ENCODE data around the gene DMWD. TPM values are rescaled to one million over a fixed set of nuclear protein-coding genes. Genes with fewer than 3 reads are reported as not detected.

DMWD gene
- total RNA-seq, 4 donors from 2014 or later: 20.0 to 31.0 (median 28.0) TPM

DNA sequence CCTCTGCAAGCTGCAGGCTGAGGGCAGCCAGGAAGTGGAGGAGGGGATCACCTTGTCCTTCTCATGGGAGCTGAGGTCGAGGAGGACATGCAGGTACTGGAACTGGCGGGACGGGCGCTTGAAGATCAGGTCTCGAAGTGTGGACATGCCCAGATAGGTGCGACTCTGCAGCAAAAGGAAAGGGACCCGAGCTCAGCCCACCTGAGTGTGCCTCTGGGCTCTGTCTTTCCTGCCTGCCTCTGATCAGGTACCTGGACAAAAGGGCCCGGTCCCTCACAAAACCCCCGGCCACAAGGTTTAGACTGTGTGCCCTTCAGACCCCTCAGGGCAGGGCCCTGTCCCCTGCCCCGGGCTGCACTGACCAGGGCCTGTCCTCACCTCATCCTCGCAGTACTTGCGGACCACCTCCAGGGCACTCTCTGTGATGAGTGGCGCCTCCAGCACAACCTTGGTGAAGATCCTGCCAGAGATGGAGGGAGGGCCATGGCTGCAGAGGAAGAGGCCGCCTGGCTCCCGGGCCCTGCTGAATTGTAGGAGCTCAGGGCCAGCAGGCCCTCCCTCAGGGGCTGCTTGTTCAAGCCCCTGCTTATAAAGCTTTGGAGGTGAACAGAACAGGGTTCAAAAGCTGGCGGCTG lies 34.9 kb upstream of the DMWD start:
- no peak overlapping the region for H3K4me3 ChIP-seq (ENCODE audit: low read depth, poor library complexity, severe bottlenecking)
- intact Hi-C loops (cut with DNase I; ENCODE audit: low total_unique reads): no loop called here
- 91 to 93% methylated on average over 16 of the region's 16 CpGs for WGBS, 2 donors
- no peak for TF ChIP-seq POLR2A (IDR thresholded peaks at IDR 0.05)
- TF ChIP-seq, protein P1, sequence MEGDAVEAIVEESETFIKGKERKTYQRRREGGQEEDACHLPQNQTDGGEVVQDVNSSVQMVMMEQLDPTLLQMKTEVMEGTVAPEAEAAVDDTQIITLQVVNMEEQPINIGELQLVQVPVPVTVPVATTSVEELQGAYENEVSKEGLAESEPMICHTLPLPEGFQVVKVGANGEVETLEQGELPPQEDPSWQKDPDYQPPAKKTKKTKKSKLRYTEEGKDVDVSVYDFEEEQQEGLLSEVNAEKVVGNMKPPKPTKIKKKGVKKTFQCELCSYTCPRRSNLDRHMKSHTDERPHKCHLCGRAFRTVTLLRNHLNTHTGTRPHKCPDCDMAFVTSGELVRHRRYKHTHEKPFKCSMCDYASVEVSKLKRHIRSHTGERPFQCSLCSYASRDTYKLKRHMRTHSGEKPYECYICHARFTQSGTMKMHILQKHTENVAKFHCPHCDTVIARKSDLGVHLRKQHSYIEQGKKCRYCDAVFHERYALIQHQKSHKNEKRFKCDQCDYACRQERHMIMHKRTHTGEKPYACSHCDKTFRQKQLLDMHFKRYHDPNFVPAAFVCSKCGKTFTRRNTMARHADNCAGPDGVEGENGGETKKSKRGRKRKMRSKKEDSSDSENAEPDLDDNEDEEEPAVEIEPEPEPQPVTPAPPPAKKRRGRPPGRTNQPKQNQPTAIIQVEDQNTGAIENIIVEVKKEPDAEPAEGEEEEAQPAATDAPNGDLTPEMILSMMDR (IDR thresholded peaks at IDR 0.05): no peak
- no peak for DNase-seq (ENCODE audit: low spot score in 2 of 2)

DNA sequence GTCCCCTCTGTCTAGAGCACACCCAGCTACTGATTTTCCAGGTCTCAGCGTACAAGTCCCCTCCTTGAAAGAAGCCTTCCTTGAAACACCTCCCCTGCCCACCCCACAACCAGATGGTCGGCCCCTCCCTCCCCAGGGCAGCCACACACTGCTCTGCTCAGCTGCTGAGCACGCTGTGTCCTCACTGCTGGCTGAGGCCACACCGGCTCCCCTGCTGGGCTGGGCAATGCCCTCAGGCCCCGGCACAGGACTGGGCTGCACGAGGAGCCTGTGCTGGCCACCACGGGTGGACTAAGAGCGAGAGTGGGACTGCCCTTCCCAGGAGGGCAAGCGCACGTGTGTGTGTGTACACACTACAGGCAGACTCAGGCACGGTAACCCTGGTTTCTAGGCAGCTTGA lies 34.3 kb upstream of the DMWD start:
- intact Hi-C loops (cut with DNase I; ENCODE audit: low total_unique reads): no loop called here
- no peak overlapping the region for H3K4me3 ChIP-seq (ENCODE audit: low read depth, poor library complexity, severe bottlenecking)
- no peak for DNase-seq (ENCODE audit: low spot score in 2 of 2)
- TF ChIP-seq POLR2A (IDR thresholded peaks at IDR 0.05): no peak
- TF ChIP-seq, protein P1 (IDR thresholded peaks at IDR 0.05): no peak
- WGBS, 2 donors: 85% methylated on average over 11 of the region's 11 CpGs

DNA sequence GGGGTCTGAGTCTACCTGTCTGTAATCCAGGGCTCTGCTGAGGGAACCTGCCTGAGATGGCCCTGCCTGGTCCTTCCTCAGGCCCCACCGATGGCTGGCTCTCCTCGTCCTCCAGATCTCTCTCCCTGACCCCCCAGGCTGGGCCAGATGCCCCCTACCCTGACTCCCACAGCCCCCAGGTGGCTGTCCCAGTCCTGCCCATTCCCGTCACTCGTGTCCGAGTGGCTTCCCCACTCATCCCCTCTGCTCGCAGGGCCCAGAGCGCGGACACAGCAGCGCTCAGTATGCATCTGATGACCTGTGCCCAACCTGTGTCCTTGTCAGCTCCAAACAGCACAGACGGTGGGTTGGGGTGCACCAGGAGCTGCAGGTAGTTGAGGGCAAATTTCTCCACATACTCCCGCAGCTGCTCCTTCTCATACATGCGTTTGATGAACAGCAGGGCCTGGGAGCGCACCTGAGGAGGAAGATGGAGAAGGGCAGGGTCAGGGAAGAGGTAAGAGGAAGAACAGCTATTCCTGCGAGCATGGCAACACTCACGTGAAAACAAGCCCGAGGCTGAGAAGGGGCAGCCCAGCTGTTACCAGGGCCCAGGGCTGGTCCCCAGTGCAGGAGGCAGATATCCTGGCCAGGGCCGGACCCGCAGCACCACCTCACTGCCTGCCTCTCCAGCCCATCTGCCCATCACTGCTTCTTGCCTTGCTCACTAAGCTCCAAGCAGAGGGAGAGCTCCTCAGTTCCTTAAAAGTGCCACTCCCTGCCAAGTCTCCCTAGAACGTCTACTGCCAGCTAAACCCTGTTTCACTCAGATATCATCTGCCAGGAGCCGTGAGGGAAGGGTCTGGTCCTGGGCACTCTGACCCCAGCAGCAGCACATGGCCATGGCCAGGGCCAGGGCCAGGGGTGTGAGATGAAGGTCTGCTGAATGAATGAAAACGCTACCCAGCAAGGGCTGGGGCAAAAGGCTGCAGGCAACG lies 33.6 kb upstream of the DMWD start:
- intact Hi-C loops (cut with DNase I; ENCODE audit: low total_unique reads): no loop called here
- H3K4me3 ChIP-seq (ENCODE audit: low read depth, poor library complexity, severe bottlenecking): no peak overlapping the region
- TF ChIP-seq POLR2A (IDR thresholded peaks at IDR 0.05): no peak
- WGBS, 2 donors: 85% methylated on average over 22 of the region's 22 CpGs
- DNase-seq (ENCODE audit: low spot score in 2 of 2): no peak

DNA sequence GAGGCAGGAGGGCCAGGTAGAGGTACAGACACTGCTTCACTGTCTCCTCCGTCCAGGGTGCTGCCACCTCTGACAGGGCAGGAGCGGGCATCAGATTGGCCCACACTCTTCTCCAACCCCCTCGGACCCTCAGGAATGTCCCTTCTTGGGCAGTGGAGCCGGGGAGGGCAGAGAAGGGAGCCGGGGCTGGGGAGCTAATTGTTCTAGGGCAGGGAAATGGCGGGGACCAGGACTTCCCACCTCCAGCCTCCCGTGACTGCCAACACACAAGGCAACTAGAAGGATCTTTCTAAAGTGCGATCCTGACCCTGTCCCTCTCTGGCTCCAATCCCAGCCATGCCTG lies 32.6 kb upstream of the DMWD start:
- 95 to 98% methylated on average over 8 of the region's 8 CpGs for WGBS, 2 donors
- intact Hi-C loops (cut with DNase I; ENCODE audit: low total_unique reads): no loop called here
- no peak for DNase-seq (ENCODE audit: low spot score in 2 of 2)
- H3K4me3 ChIP-seq (ENCODE audit: low read depth, poor library complexity, severe bottlenecking): no peak overlapping the region
- TF ChIP-seq, protein P1 (IDR thresholded peaks at IDR 0.05): no peak
- no peak for TF ChIP-seq POLR2A (IDR thresholded peaks at IDR 0.05)

DNA sequence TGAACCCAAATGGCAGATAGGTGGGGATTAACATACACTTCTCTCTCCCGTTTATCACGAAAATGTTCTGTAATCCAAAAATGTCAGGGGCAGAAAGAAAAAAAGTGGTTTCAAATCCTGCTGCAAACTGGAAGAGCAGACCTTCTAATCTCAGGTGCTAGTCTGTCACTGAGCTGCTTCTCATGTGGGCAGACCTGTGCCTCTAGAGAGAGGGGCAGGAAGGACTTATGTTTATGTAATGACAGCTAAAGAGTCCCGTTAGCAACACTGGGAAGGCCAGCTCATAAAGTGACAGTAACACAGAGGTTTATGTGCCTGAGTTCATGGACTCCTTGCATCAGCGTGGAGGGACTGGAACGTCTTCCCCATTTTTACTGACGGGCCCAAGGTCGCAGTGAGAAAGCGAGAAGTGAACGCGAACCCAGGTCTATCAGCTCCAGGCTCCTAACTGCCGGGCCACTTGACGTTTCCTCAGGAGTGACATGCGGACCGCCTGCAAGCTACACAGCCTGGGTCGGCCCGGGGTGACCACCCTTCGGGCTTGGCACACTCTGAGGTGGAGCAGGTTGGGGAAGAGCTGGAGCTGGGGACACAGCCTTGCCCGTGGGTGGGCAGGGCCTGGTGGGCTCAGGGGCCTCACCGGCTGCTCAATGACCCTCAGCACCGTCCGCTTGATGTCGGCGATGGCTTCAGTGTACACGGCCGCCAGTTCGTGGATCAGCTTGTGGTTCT lies 32.1 kb upstream of the DMWD start:
- no peak for TF ChIP-seq POLR2A (IDR thresholded peaks at IDR 0.05)
- TF ChIP-seq, protein P1 (IDR thresholded peaks at IDR 0.05): no peak
- no peak for DNase-seq (ENCODE audit: low spot score in 2 of 2)

DNA sequence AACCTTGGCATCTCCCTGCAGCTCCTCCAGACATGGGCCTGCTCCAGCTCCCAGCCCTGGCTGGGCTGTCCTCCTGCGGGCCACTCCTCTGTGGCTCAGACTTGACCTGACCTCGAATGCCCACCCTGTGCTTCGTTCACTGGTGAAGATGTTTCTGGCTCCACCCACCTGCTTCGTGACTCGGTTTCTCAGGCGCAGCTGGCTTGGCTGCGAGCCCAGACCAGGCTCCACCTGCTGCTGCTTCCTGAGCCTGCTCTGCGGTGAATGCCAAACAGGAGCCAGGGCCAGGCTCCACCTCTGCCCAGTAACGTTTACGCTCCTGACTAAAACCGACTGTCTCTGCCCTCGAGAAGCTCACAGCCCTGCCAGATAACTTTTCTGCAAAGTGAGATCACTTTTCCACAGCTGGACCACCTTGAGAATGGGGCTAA lies 31.4 kb upstream of the DMWD start:
- intact Hi-C loops (cut with DNase I; ENCODE audit: low total_unique reads): no loop called here
- no peak overlapping the region for H3K4me3 ChIP-seq (ENCODE audit: low read depth, poor library complexity, severe bottlenecking)
- DNase-seq (ENCODE audit: low spot score in 2 of 2): no peak
- 45% methylated on average over 12 of the region's 12 CpGs for WGBS, 2 donors
- TF ChIP-seq, protein P1 (IDR thresholded peaks at IDR 0.05): no peak
- TF ChIP-seq POLR2A (IDR thresholded peaks at IDR 0.05): no peak

More for the DNA sequence above, 32.1 kb upstream of the DMWD start:
- no peak overlapping the region for H3K4me3 ChIP-seq (ENCODE audit: low read depth, poor library complexity, severe bottlenecking)
- intact Hi-C loops (cut with DNase I; ENCODE audit: low total_unique reads): no loop called here
- WGBS, 2 donors: 84 to 90% methylated on average over 26 of the region's 26 CpGs
